OCI-LY1 (cell line): ENCODE data around the gene INPP5J.
A peak's percentile ranks its signal among the peaks of the same experiment; 100 is the strongest.
"Not testable (repeated sequence)": the region's sequence is repeated elsewhere in the genome, so short reads cannot be mapped to it uniquely, and the experiment has no call there.

Experiments used
- H2AFZ ChIP-seq: fragments of 200-600 bp; sonication (generic), shearing (Covaris generic); 2 replicates; pipeline ENCODE4 v1.6.0; 2014; ENCODE audit warnings: antibody characterized with exemption, mild to moderate bottlenecking, low read length
- H3F3A ChIP-seq: fragments of 200-600 bp; sonication (generic), shearing (Covaris generic); 2 replicates; pipeline ENCODE4 v1.6.0; 2014; ENCODE audit warnings: mild to moderate bottlenecking, antibody characterized with exemption, low read length, moderate library complexity; ENCODE audit not compliant: insufficient read depth
- H3K27ac ChIP-seq: fragments of 200-600 bp; sonication (generic); 2 replicates; pipeline ENCODE4 v1.5.1; 2014; ENCODE audit warnings: low read length, mixed run types, mild to moderate bottlenecking, low read depth; ENCODE audit not compliant: poor library complexity, severe bottlenecking
- H3K27me3 ChIP-seq: fragments of 200-600 bp; sonication (generic); 2 replicates; pipeline ENCODE4 v1.6.0; 2014; ENCODE audit warnings: antibody characterized with exemption, mild to moderate bottlenecking, low read length, moderate library complexity; ENCODE audit not compliant: insufficient read depth
- H3K36me3 ChIP-seq: fragments of 200-600 bp; sonication (generic); 2 replicates; pipeline ENCODE4 v1.6.1; 2014; ENCODE audit warnings: mild to moderate bottlenecking, antibody characterized with exemption, low read length, moderate library complexity, mixed read lengths; ENCODE audit not compliant: insufficient read depth
- H3K4me1 ChIP-seq: fragments of 200-600 bp; sonication (generic); 2 replicates; pipeline ENCODE4 v1.5.1; 2014; ENCODE audit warnings: mild to moderate bottlenecking, low read length, moderate library complexity; ENCODE audit not compliant: insufficient read depth, severe bottlenecking
- H3K4me2 ChIP-seq: fragments of 200-600 bp; sonication (generic), shearing (Covaris generic); 2 replicates; pipeline ENCODE4 v1.6.1; 2014; ENCODE audit warnings: low read length
- H3K4me3 ChIP-seq: fragments of 200-600 bp; sonication (generic); 2 replicates; pipeline ENCODE4 v1.5.1; 2014; ENCODE audit warnings: low read length, low read depth, mild to moderate bottlenecking, mixed read lengths; ENCODE audit not compliant: poor library complexity, severe bottlenecking
- H3K79me2 ChIP-seq: fragments of 200-600 bp; shearing (Covaris generic); 2 replicates; pipeline ENCODE4 v1.6.1; 2016; ENCODE audit warnings: mixed run types, low read length, mixed read lengths; ENCODE audit not compliant: insufficient read depth
- H3K9ac ChIP-seq: fragments of 200-600 bp; sonication (generic), shearing (Covaris generic); 2 replicates; pipeline ENCODE4 v1.6.1; 2014; ENCODE audit warnings: mild to moderate bottlenecking, low read length, mixed read lengths
- H3K9me2 ChIP-seq: fragments of 200-600 bp; sonication (generic), shearing (Covaris generic); 2 replicates; pipeline ENCODE4 v1.6.1; 2014; ENCODE audit warnings: low read depth, mild to moderate bottlenecking, low read length, mixed read lengths
- H3K9me3 ChIP-seq: fragments of 200-600 bp; shearing (Covaris generic); 2 replicates; pipeline ENCODE4 v1.6.1; 2014; ENCODE audit warnings: low read length, mixed read lengths
- H4K20me1 ChIP-seq: fragments of 200-600 bp; sonication (generic), shearing (Covaris generic); 2 replicates; pipeline ENCODE4 v1.6.0; 2016; ENCODE audit warnings: mild to moderate bottlenecking, low read length; ENCODE audit not compliant: insufficient read depth
- CTCF ChIP-seq: fragments of 200-600 bp; sonication (generic), shearing (Covaris generic); IDR thresholded peaks from 2 replicates; pipeline ENCODE4 v1.5.1; 2017; ENCODE audit warnings: mild to moderate bottlenecking, antibody characterized with exemption, low read length, moderate library complexity, mixed read lengths
- EZH2 ChIP-seq: fragments of 200-600 bp; sonication (generic), shearing (Covaris generic); IDR thresholded peaks from 2 replicates; pipeline ENCODE4 v1.8.0; 2017; ENCODE audit warnings: borderline replicate concordance, mixed run types, mild to moderate bottlenecking, antibody characterized with exemption, low read length, moderate library complexity, mixed read lengths

INPP5J gene

DNA sequence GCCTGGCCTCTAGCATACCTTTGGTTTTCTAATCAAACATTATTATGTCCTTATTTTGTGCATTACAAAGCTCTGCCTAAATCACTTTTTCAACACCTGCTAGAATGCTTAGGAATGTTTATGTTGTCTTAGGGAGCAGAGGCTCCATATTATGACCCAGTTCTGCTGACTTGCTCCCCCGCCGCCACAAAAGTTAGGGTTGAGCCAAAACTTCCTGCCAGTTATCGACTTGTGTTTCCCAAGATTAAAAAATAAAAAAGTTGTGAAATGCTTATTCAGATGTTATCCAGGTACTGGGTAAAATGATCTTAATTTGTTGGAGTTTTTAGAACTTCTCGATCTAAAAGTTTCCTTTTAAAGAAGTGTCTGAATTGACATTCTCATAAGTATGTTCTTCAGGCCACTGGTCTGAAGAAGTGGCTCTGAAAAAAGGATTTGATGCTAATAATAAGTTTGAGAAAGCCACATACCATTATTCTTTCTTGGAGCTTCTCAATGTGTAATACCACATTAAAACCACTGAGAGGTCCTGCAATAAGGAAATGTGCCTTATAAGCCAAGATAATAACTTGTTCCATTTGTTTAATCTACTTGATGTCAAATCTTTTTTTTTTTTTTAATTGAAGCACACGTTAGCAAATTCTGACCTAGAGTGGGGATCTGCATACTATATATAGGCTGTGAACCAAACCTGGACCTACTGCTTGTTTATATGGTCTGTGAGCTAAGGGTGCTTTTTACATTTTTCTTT, 39.4 kb downstream of the INPP5J start:
- Histone ChIP-seq H4K20me1 (no peaks in the 10 kb centered on the region), H3K4me2 (peak overlapping the region; percentile 22; the same call in 1 of the 2 replicates), H3K9ac (no peak overlapping the region), H3K27ac (no peak overlapping the region), H3K9me2 (no peaks in the 10 kb centered on the region), H3K4me3 (no peak overlapping the region), H3K27me3 (no peaks in the 10 kb centered on the region), H3F3A (no peaks in the 10 kb centered on the region), H3K9me3 (no peaks in the 10 kb centered on the region), H3K36me3 (peaks cover 1% of the 10 kb centered on the region; the same call in 1 of the 2 replicates), H3K4me1 (peaks cover 35% of the 10 kb centered on the region), H2AFZ (no peak overlapping the region), H3K79me2 (peaks cover 7% of the 10 kb centered on the region; the same call in 1 of the 2 replicates)
- TF ChIP-seq CTCF = no peak
- TF ChIP-seq EZH2 = no peak

GRCh38 chr22:31170971-31171370, 48.2 kb downstream of the INPP5J start:
- H3K9ac ChIP-seq = no peak overlapping the region
- H3K4me3 ChIP-seq = no peak overlapping the region
- H3K27me3 ChIP-seq = no peaks in the 10 kb centered on the region
- peaks cover 22% of the 10 kb centered on the region for H3K4me1 ChIP-seq
- no peaks in the 10 kb centered on the region for H3F3A ChIP-seq
- no peak overlapping the region for H3K27ac ChIP-seq
- no peaks in the 10 kb centered on the region for H3K9me3 ChIP-seq
- no peak overlapping the region for H2AFZ ChIP-seq
- H3K9me2 ChIP-seq = no peaks in the 10 kb centered on the region
- TF ChIP-seq CTCF (no peak), EZH2 (no peak)
- peaks cover 15% of the 10 kb centered on the region for H3K79me2 ChIP-seq
- peaks cover 9% of the 10 kb centered on the region; the same call in 1 of the 2 replicates for H3K36me3 ChIP-seq
- H3K4me2 ChIP-seq = no peak overlapping the region
- H4K20me1 ChIP-seq = no peaks in the 10 kb centered on the region

DNA sequence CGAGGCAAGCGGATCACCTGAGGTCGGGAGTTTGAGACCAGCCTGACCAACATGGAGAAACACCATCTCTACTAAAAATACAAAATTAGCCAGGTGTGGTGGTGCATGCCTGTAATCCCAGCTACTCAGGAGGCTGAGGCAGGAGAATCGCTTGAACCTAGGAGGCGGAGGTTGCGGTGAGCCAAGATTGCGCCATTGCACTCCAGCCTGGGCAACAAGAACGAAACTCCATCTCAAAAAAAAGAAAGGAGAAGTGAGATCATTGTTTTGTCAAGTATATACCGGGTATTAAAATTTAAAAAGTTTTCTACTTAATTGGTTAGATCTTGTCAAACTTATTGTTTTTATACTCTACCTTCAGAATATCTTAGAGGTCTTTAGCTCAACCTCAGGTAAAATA, 49.0 kb downstream of the INPP5J start:
- H3K27me3 ChIP-seq, H3K9ac ChIP-seq, H3K9me2 ChIP-seq, H3F3A ChIP-seq, H3K9me3 ChIP-seq, H2AFZ ChIP-seq, H4K20me1 ChIP-seq, H3K4me2 ChIP-seq, H3K36me3 ChIP-seq, H3K4me3 ChIP-seq, H3K27ac ChIP-seq: not testable (repeated sequence)
- Histone ChIP-seq H3K4me1 (peaks cover 22% of the 10 kb centered on the region), H3K79me2 (peaks cover 15% of the 10 kb centered on the region)
